Mesenchymal stem cell (in vitro differentiated cells and primary cell): ENCODE results near the gene U2SURP.

Experiments
- DNase-seq: peaks from one replicate; pipeline ENCODE4 v3.0.0-alpha.2; 2013
- H2AFZ ChIP-seq: one replicate; pipeline ENCODE4 v1.6.1; 2013; ENCODE audit warnings: low read depth, mild to moderate bottlenecking, control low read depth, inconsistent platforms, low read length, moderate library complexity
- H2AK5ac ChIP-seq: 2 replicates; pipeline ENCODE4 v1.6.1; 2013; ENCODE audit warnings: low read length, moderate library complexity, mild to moderate bottlenecking, inconsistent platforms; ENCODE audit not compliant: severe bottlenecking
- H2BK120ac ChIP-seq: one replicate; pipeline ENCODE4 v1.6.1; 2013; ENCODE audit warnings: low read depth, mild to moderate bottlenecking, inconsistent platforms, low read length, moderate library complexity
- H2BK12ac ChIP-seq, 2 experiments: one replicate each; pipeline ENCODE4 v1.6.1; 2013; ENCODE audit warnings: inconsistent platforms in 2 of 2, low read length in 2 of 2, mild to moderate bottlenecking in 2 of 2, moderate library complexity in 2 of 2, control low read depth in 1 of 2
- H2BK15ac ChIP-seq: one replicate; pipeline ENCODE4 v1.6.1; 2013; ENCODE audit warnings: mild to moderate bottlenecking, low read depth, inconsistent platforms; ENCODE audit not compliant: poor library complexity, severe bottlenecking
- H2BK5ac ChIP-seq: 2 replicates; pipeline ENCODE4 v1.6.1; 2013; ENCODE audit warnings: low read depth, mild to moderate bottlenecking, low read length, control low read depth, inconsistent platforms; ENCODE audit not compliant: poor library complexity, severe bottlenecking
- H3K14ac ChIP-seq, 2 experiments: one replicate each; pipeline ENCODE4 v1.6.1; 2013; ENCODE audit warnings: inconsistent platforms in 2 of 2, low read length in 2 of 2, control low read depth in 1 of 2, mild to moderate bottlenecking in 1 of 2, moderate library complexity in 1 of 2
- H3K18ac ChIP-seq, 2 experiments: one replicate each; pipeline ENCODE4 v1.6.1; 2013; ENCODE audit warnings: inconsistent platforms in 2 of 2, low read length in 2 of 2, control low read depth in 1 of 2, low read depth in 1 of 2, mild to moderate bottlenecking in 1 of 2
- H3K23ac ChIP-seq, 2 experiments: one replicate each; pipeline ENCODE4 v1.6.1; 2013; ENCODE audit warnings: inconsistent platforms in 2 of 2, low read length in 2 of 2, mild to moderate bottlenecking in 2 of 2, moderate library complexity in 2 of 2, control low read depth in 1 of 2
- H3K27ac ChIP-seq: 2 replicates; pipeline ENCODE4 v1.5.1; 2013; ENCODE audit warnings: mild to moderate bottlenecking, moderate library complexity, low read length, control low read depth, inconsistent platforms; ENCODE audit not compliant: poor library complexity, severe bottlenecking
- H3K27me3 ChIP-seq, 2 experiments: 2 replicates each; pipeline versions ENCODE4 v1.6.1 to v1.7.0; 2013; ENCODE audit warnings: low read length in 2 of 2, mild to moderate bottlenecking in 2 of 2, moderate library complexity in 2 of 2, control low read depth in 1 of 2, inconsistent platforms in 1 of 2; ENCODE audit not compliant: control insufficient read depth in 1 of 2, insufficient read depth in 1 of 2
- H3K36me3 ChIP-seq, 2 experiments: 2 replicates each; pipeline versions ENCODE4 v1.6.1 to v1.7.0; 2013; ENCODE audit warnings: low read length in 2 of 2, control low read depth in 1 of 2, inconsistent platforms in 1 of 2, low read depth in 1 of 2, mild to moderate bottlenecking in 1 of 2; ENCODE audit not compliant: insufficient read depth in 2 of 2, control insufficient read depth in 1 of 2
- H3K4ac ChIP-seq, 2 experiments: one replicate each; pipeline ENCODE4 v1.6.1; 2013; ENCODE audit warnings: inconsistent platforms in 2 of 2, low read length in 2 of 2, mild to moderate bottlenecking in 2 of 2, moderate library complexity in 2 of 2, control low read depth in 1 of 2, low read depth in 1 of 2
- H3K4me1 ChIP-seq: 2 replicates; pipeline ENCODE4 v1.6.1; 2013; ENCODE audit warnings: low read depth, low read length, control low read depth; ENCODE audit not compliant: control insufficient read depth, insufficient read depth
- H3K4me2 ChIP-seq: 2 replicates; pipeline ENCODE4 v1.6.1; 2013; ENCODE audit warnings: low read length, mild to moderate bottlenecking, inconsistent platforms; ENCODE audit not compliant: poor library complexity, severe bottlenecking
- H3K4me3 ChIP-seq, 2 experiments: 2 replicates each; pipeline versions ENCODE4 v1.5.1 to v1.7.0; 2013; ENCODE audit warnings: low read length in 2 of 2, mild to moderate bottlenecking in 2 of 2, control low read depth in 1 of 2, low read depth in 1 of 2; ENCODE audit not compliant: insufficient read depth in 1 of 2
- H3K79me1 ChIP-seq: replicated peaks from 2 replicates; pipeline ENCODE4 v1.6.1; 2013; ENCODE audit warnings: mild to moderate bottlenecking, control low read depth, low read length, inconsistent platforms; ENCODE audit not compliant: poor library complexity, severe bottlenecking
- H3K9ac ChIP-seq: 2 replicates; pipeline ENCODE4 v1.7.0; 2013; ENCODE audit warnings: mild to moderate bottlenecking, low read length, moderate library complexity
- H3K9me3 ChIP-seq: 2 replicates; pipeline ENCODE4 v1.7.0; 2013; ENCODE audit warnings: mild to moderate bottlenecking, low read length; ENCODE audit not compliant: control insufficient read depth
- H4K8ac ChIP-seq: one replicate; pipeline ENCODE4 v1.6.1; 2013; ENCODE audit warnings: inconsistent platforms, mild to moderate bottlenecking, low read length, moderate library complexity
- H4K91ac ChIP-seq: one replicate; pipeline ENCODE4 v1.6.1; 2013; ENCODE audit warnings: mild to moderate bottlenecking, low read length, inconsistent platforms
- WGBS: methylation state at CpG from one replicate; pipeline ENCODE4 v1.1.7; 2013; ENCODE audit warnings: mixed read lengths; 5-methylcytosine and 5-hydroxymethylcytosine counted together

Gene U2SURP

DNA sequence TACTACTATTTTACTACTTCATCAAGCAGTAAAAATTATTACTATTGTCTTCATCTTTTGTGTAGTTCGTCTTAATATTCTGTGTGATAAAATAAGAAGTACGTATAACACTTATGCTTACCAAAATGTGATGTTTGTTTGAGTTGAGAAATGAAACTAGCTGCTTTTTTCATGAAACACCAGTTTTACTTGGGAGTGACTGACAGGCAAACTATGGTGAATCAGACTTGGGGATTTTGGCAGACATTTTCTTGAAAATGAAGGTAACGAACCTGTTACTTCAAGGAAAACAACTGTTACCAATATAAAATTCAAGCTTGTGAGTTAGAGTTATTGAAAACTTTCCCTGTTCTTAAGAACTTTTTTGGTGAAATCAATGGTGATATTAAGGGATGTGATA, 10.3 kb downstream of the U2SURP start:
- Histone ChIP-seq H3K9me3 (no peaks in the 10 kb centered on the region), H4K91ac (no peak overlapping the region)
- WGBS: 96% methylated on average over 2 of the region's 3 CpGs

DNA sequence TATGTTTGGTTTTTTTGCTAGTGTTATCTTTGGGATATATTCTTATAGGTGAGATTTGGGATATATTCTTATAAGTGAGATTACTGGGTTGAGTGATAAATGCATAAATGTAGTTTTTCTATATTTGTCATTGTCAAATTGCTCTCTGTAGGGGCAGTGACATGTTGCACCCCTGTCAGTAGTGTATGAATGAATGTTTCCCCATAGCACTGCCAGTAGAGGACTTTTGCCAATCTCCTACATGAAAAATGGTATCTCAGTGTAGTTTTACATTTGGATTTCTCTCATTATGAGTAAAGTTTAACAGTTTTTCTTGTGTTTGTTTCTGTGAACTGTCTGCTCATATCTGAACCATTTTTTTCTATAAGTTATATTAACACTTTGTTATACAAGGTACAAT, 13.6 kb downstream of the U2SURP start:
- Histone ChIP-seq H3K27ac (no peak overlapping the region), H3K14ac (no peak overlapping the region), H2BK5ac (no peak overlapping the region), H3K36me3 (peaks cover 0 to 72% of the 10 kb centered on the region in 2 experiments), H2BK120ac (no peak overlapping the region), H3K79me1 (peaks cover 6% of the 10 kb centered on the region), H2AFZ (no peak overlapping the region), H3K4me2 (no peak overlapping the region), H3K4me3 (no peak overlapping the region), H2AK5ac (no peak overlapping the region), H2BK12ac (no peak overlapping the region), H3K9me3 (no peaks in the 10 kb centered on the region), H4K8ac (no peak overlapping the region), H4K91ac (no peak overlapping the region), H2BK15ac (no peak overlapping the region), H3K18ac (no peak overlapping the region), H3K23ac (no peak overlapping the region), H3K9ac (no peak overlapping the region), H3K27me3 (no peaks in the 10 kb centered on the region), H3K4ac (no peak overlapping the region), H3K4me1 (no peaks in the 10 kb centered on the region)
- DNase-seq: no peak

More for the DNA sequence above, 10.3 kb downstream of the U2SURP start:
- H3K9ac ChIP-seq: peak overlapping the region; percentile 8
- H2AK5ac ChIP-seq: no peak overlapping the region
- H3K4ac ChIP-seq: no peak overlapping the region
- H3K27ac ChIP-seq: no peak overlapping the region
- no peak overlapping the region for H2BK12ac ChIP-seq
- H3K27me3 ChIP-seq: no peaks in the 10 kb centered on the region
- H3K4me2 ChIP-seq: no peak overlapping the region
- peaks cover 0 to 40% of the 10 kb centered on the region in 2 experiments for H3K36me3 ChIP-seq
- no peak overlapping the region for H2AFZ ChIP-seq
- no peak overlapping the region for H3K23ac ChIP-seq
- no peak overlapping the region for H2BK5ac ChIP-seq
- H2BK15ac ChIP-seq: no peak overlapping the region
- H3K18ac ChIP-seq: no peak overlapping the region
- H3K79me1 ChIP-seq: no peaks in the 10 kb centered on the region
- DNase-seq: no peak
- H3K4me1 ChIP-seq: peaks cover 3% of the 10 kb centered on the region
- no peak overlapping the region for H3K14ac ChIP-seq
- no peak overlapping the region for H3K4me3 ChIP-seq
- H4K8ac ChIP-seq: no peak overlapping the region
- no peak overlapping the region for H2BK120ac ChIP-seq

DNA sequence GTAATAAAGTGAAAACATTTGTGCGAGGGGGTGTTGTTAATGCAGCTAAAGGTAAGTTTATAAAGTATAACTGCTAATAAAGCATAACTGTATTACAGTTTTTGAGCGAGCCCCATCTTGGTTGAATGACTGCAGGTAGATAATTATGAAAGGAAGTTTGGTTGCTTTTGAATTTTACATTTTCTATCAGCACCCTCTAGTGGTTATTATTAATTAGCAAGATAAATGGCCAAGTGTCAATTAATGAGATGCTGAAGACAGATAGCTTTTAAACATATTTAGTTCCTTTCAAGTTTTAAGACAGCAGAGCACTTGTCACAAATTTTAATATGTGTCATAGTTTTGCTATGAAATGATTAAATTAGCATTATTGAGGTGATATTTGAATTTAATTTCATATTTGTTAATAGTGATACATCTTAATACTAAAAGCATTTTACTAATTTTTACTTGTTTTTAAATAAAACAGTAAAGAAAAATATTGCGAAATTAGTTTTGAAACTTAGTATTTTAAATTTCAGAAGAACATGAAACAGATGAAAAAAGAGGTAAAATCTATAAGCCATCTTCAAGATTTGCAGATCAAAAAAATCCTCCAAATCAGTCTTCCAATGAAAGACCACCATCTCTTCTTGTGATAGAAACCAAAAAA, 15.1 kb downstream of the U2SURP start:
- Histone ChIP-seq H3K27me3 (no peaks in the 10 kb centered on the region), H2BK120ac (no peak overlapping the region), H2AK5ac (no peak overlapping the region), H3K9ac (no peak overlapping the region), H2BK15ac (no peak overlapping the region), H3K4me1 (no peaks in the 10 kb centered on the region), H3K4me3 (no peak overlapping the region), H3K23ac (no peak overlapping the region), H3K9me3 (no peaks in the 10 kb centered on the region), H2AFZ (no peak overlapping the region), H4K91ac (no peak overlapping the region), H3K4ac (no peak overlapping the region), H3K4me2 (no peak overlapping the region), H4K8ac (no peak overlapping the region), H3K18ac (no peak overlapping the region), H3K36me3 (peaks cover 0 to 87% of the 10 kb centered on the region in 2 experiments), H3K79me1 (peaks cover 8% of the 10 kb centered on the region), H2BK5ac (no peak overlapping the region), H3K14ac (no peak overlapping the region), H3K27ac (no peak overlapping the region), H2BK12ac (no peak overlapping the region)
- no CpG with 5 or more reads among the region's 3 CpGs for WGBS
- DNase-seq: peak; percentile 30

DNA sequence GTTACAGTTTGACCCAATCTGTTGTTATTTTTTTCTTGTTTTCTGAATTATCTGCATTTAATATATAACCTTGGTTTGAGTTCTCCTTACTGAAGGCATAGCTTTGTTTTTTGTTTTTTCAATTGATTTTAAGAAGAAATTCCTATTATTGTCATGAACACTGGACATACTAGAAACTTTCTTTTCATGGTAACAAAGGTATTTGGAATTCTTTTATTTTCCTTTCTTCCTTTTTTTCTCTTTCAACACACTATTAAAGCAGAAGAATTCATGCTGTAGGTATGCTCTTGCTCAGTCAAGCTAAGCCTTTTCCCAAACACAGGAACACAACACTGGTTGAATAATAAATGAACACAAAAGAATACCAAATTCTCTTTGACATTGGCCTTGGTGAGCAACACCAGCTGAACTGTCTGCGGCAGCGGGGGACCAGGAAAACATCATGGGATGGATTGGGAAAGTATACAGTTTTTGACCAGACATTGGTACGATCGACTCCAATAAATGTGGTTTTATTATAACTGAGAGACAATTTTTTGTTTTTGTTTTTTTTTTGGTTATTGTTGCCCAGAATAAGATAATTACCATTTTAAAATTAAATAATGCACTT, 23.1 kb downstream of the U2SURP start:
- Histone ChIP-seq H2BK12ac (no peak overlapping the region), H3K36me3 (peaks cover 2 to 97% of the 10 kb centered on the region in 2 experiments), H2BK5ac (no peak overlapping the region), H3K4me1 (no peaks in the 10 kb centered on the region), H3K4me3 (no peak overlapping the region), H2AFZ (no peak overlapping the region), H3K14ac (no peak overlapping the region), H2BK15ac (no peak overlapping the region), H2AK5ac (no peak overlapping the region), H3K23ac (no peak overlapping the region), H3K27me3 (no peaks in the 10 kb centered on the region), H3K4me2 (no peak overlapping the region), H3K9me3 (no peaks in the 10 kb centered on the region), H3K18ac (no peak overlapping the region), H3K9ac (no peak overlapping the region), H3K27ac (no peak overlapping the region), H2BK120ac (no peak overlapping the region), H4K91ac (no peak overlapping the region), H4K8ac (no peak overlapping the region), H3K4ac (no peak overlapping the region), H3K79me1 (peaks cover 7% of the 10 kb centered on the region)
- no peak for DNase-seq
- WGBS: 100% methylated on average over 4 of the region's 4 CpGs
